Choroid plexus epithelial cell (primary cell): ENCODE data around the gene ARVCF.
A peak's percentile ranks its signal among the peaks of the same experiment; 100 is the strongest.

Experiments
- DNase-seq: peaks from one replicate; pipeline ENCODE4 v3.0.0-alpha.2; 2010; ENCODE audit warnings: low read depth
- H3K4me3 ChIP-seq: 2 replicates; pipeline ENCODE4 v1.5.1; 2011; ENCODE audit warnings: low read depth, mild to moderate bottlenecking, control low read depth, low read length, moderate library complexity
- CTCF ChIP-seq: conservative IDR thresholded peaks from 2 replicates; pipeline ENCODE4 v1.5.1; 2011; ENCODE audit warnings: low read depth, mild to moderate bottlenecking, control low read depth, inconsistent platforms, low read length, moderate library complexity

The ARVCF gene

GRCh38 chr22:20016734-20017621 lies at the start of gene ARVCF:
Gene ARVCF, minus strand, starts transcription at chr22:20016823. Its CDS starts 26,029 bp downstream, at chr22:19990794.
- peak; percentile 92 for DNase-seq
- peak within 1 kb of the TSS; percentile 62 for H3K4me3 ChIP-seq
- no peak for TF ChIP-seq CTCF

GRCh38 chr22:20065896-20066616 lies 49.4 kb upstream of the ARVCF start:
- DNase-seq, result no peak
- H3K4me3 ChIP-seq, result no peak overlapping the region
- TF ChIP-seq CTCF, result no peak

- no peak overlapping the region for H3K4me3 ChIP-seq
- no peak for TF ChIP-seq CTCF
- DNase-seq, result no peak
These were observed 48.1 kb upstream of the ARVCF start for GRCh38 chr22:20064545-20065262.

GRCh38 chr22:20064140-20064480 lies 47.5 kb upstream of the ARVCF start:
- no peak overlapping the region for H3K4me3 ChIP-seq
- TF ChIP-seq CTCF, result no peak
- DNase-seq, result no peak

- no peak for DNase-seq
- no peak for TF ChIP-seq CTCF
- H3K4me3 ChIP-seq, result no peak overlapping the region
These were observed 46.9 kb upstream of the ARVCF start for GRCh38 chr22:20063271-20064139.

GRCh38 chr22:20062766-20063083 lies 46.1 kb upstream of the ARVCF start:
- H3K4me3 ChIP-seq, result no peak overlapping the region
- DNase-seq, result peak; percentile 30
- no peak for TF ChIP-seq CTCF
